Measurements from ENCODE around the gene FEM1A. TPM values are rescaled to one million over a fixed set of nuclear protein-coding genes. Genes with fewer than 3 reads are reported as not detected.
"Not testable (repeated sequence)": the region's sequence is repeated elsewhere in the genome, so short reads cannot be mapped to it uniquely, and the experiment has no call there.

The FEM1A gene
- total and polyA plus RNA-seq, 2 of the 8 experiments (the other 6 are each of a cell fraction or from before 2014, with no cell fraction given), result 6.7 to 16.1 TPM

DNA sequence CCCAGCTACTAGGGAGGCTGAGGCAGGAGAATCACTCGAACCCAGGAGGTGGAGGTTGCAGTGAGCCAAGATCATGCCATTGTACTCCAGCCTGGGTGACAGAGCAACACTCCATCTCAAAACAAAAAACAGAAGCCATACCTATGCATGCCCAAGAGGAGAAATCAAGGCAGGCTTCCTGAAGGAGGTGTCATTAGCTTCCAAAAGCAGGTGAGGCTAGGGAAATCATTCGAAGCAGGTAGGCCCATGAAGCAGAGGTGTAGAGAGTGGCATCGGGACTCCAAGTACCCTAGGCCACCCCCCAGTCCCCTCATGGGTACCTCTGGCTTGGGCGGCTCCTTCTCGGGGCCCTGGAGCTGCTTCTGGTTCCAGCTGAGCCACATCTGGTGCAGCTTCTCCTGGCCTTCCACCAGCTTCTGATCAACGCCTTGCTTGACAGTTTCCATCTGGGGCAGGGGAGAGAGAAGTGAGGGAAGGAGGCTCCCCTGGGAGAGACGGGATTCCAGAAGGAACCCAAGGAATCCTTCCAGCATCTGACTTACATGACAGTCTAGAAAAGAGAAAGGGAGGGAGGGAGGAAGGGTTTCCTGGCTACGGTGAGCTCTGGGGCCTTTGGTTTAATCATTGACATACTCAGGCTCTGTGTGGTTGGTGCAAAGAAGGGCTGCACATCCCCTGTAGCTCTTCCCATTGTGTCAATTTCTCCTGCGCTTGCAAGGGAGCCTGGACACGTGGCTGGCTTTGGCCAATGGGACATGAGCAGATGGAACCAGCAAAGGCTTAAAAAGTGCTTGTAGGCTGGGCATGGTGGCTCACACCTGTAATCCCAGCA, 53.0 kb downstream of the FEM1A start (continued):
- TF ChIP-seq SIRT6 (IDR thresholded peaks at IDR 0.05; ENCODE audit: low read length) (no peak), NANOG (IDR thresholded peaks at IDR 0.05; ENCODE audit: insufficient read depth, low read depth, low read length, poor library complexity, severe bottlenecking) (no peak), POU5F1 (IDR thresholded peaks at IDR 0.05; ENCODE audit: low read depth, low read length) (no peak), RFX5 (IDR thresholded peaks at IDR 0.05; ENCODE audit: borderline replicate concordance, low read depth, low read length) (no peak), MAFK (IDR thresholded peaks at IDR 0.05; ENCODE audit: low read depth, low read length) (no peak), TBP (IDR thresholded peaks at IDR 0.05; ENCODE audit: low read depth, low read length) (no peak)
- TF ChIP-seq, protein P1, sequence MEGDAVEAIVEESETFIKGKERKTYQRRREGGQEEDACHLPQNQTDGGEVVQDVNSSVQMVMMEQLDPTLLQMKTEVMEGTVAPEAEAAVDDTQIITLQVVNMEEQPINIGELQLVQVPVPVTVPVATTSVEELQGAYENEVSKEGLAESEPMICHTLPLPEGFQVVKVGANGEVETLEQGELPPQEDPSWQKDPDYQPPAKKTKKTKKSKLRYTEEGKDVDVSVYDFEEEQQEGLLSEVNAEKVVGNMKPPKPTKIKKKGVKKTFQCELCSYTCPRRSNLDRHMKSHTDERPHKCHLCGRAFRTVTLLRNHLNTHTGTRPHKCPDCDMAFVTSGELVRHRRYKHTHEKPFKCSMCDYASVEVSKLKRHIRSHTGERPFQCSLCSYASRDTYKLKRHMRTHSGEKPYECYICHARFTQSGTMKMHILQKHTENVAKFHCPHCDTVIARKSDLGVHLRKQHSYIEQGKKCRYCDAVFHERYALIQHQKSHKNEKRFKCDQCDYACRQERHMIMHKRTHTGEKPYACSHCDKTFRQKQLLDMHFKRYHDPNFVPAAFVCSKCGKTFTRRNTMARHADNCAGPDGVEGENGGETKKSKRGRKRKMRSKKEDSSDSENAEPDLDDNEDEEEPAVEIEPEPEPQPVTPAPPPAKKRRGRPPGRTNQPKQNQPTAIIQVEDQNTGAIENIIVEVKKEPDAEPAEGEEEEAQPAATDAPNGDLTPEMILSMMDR (IDR thresholded peaks at IDR 0.05; ENCODE audit: control extremely low read depth in 1 of 3, insufficient read depth in 1 of 3, low read depth in 1 of 3, low read length in 3 of 3), result no peak

- WGBS, 2 experiments (ENCODE audit: extremely low coverage in 1 of 2, insufficient coverage in 1 of 2, insufficient read length in 1 of 2, insufficient replicate concordance in 2 of 2, low coverage in 1 of 2, low lambda C conversion rate in 2 of 2, missing lambda C conversion rate in 1 of 2), result 85% methylated on average over 4 of the region's 9 CpGs; no CpG with 5 or more reads in 1 of the 2 experiments
- not testable (repeated sequence) for H3K4me2 ChIP-seq (ENCODE audit: insufficient read depth in 1 of 2, low read depth in 2 of 2, low read length in 2 of 2); H2BK15ac ChIP-seq (ENCODE audit: low read length); H3K56ac ChIP-seq (replicated peaks; ENCODE audit: insufficient read length, low read depth, low read length); H3K27ac ChIP-seq (ENCODE audit: low read depth, low read length); H3K9me3 ChIP-seq (ENCODE audit: insufficient read depth in 2 of 2, low read depth in 1 of 2, low read length in 1 of 2); H2BK20ac ChIP-seq (ENCODE audit: low read length); H3K4ac ChIP-seq (replicated peaks; ENCODE audit: insufficient read length, low read depth, low read length); H3K79me1 ChIP-seq (ENCODE audit: low read depth, low read length); H2BK120ac ChIP-seq (replicated peaks; ENCODE audit: low read depth, low read length); H3K9ac ChIP-seq (replicated peaks in 1 of 4; ENCODE audit: extremely low read depth in 1 of 4, low read depth in 3 of 4, low read length in 3 of 4); H2AFZ ChIP-seq (ENCODE audit: low read length); H2AK5ac ChIP-seq (ENCODE audit: low read depth, low read length); H4K5ac ChIP-seq (ENCODE audit: insufficient read length, low read depth, low read length); H3K18ac ChIP-seq (ENCODE audit: extremely low read depth, low read length); H4K20me1 ChIP-seq (replicated peaks in 1 of 2; ENCODE audit: control insufficient read depth in 1 of 2, insufficient read depth in 2 of 2, low read length in 2 of 2); H2BK5ac ChIP-seq (ENCODE audit: low read depth, low read length); H4K91ac ChIP-seq (replicated peaks; ENCODE audit: insufficient read length, low read length); H3K79me2 ChIP-seq (ENCODE audit: control insufficient read depth in 1 of 2, insufficient read depth in 2 of 2, low read length in 2 of 2); H3K27me3 ChIP-seq (replicated peaks in 1 of 4; ENCODE audit: control insufficient read depth in 3 of 4, extremely low read depth in 1 of 4, insufficient read depth in 3 of 4, low read length in 3 of 4); H3K23me2 ChIP-seq (ENCODE audit: low read depth, low read length); H3K4me3 ChIP-seq (ENCODE audit: extremely low read depth in 1 of 4, insufficient read depth in 2 of 4, low read depth in 3 of 4, low read length in 4 of 4); H4K8ac ChIP-seq (ENCODE audit: extremely low read depth, insufficient read depth, low read length); H3K23ac ChIP-seq (ENCODE audit: insufficient read length); DNase-seq (ENCODE audit: low read depth in 1 of 2, low spot score in 2 of 2); H2BK12ac ChIP-seq (ENCODE audit: low read depth, low read length); FAIRE-seq; H3K14ac ChIP-seq (ENCODE audit: insufficient read length); H3K4me1 ChIP-seq (replicated peaks in 1 of 4; ENCODE audit: control insufficient read depth in 3 of 4, insufficient read depth in 4 of 4, low read length in 3 of 4)
- H3K36me3 ChIP-seq (ENCODE audit: control insufficient read depth in 2 of 4, insufficient read depth in 4 of 4, low read length in 3 of 4), result peaks cover 8 to 29% (median 21%) of the 10 kb centered on the region in 4 experiments
- CTCF ChIA-PET (ENCODE audit: partially characterized antibody), result interaction anchor here (0.7 to 5.2 kb wide), 6 partner anchors 20 to 358 kb away, joined by 3 to 32 read pairs (median 3); no protein-coding TSS in a partner anchor
- POLR2A ChIA-PET (ENCODE audit: partially characterized antibody), result interaction anchor here (1.2 kb wide), 1 partner anchor 82 kb away, joined by 3 read pairs; no protein-coding TSS in a partner anchor
These were observed 54.4 kb downstream of the FEM1A start for GRCh38 chr19:4845975-4846374.

Data from H1 (cell line).